OCI-LY7 (cell line): ENCODE measurements around the gene LHPP. TPM values are rescaled to one million over a fixed set of nuclear protein-coding genes. Genes with fewer than 3 reads are reported as not detected.

Experiments
- BruUV-seq: library from RNA; stranded (reverse); fragments of 400-500 nt; replicated peaks from 2 replicates; lab custom pipeline; 2021; lab: Mats Ljungman, UMichigan
- CTCF ChIA-PET: fragments of 300-600 bp; sonication (Branson Sonifier 250); formaldehyde crosslinking; loops from one replicate; lab custom pipeline; 2022; ENCODE audit warnings: antibody characterized with exemption; ENCODE audit not compliant: unreplicated experiment; lab: Charles Lee
- POLR2A ChIA-PET: fragments of 300-600 bp; sonication (Branson Sonifier 250); formaldehyde crosslinking; loops from one replicate; lab custom pipeline; 2022; ENCODE audit warnings: antibody characterized with exemption; lab: Charles Lee
- DNase-seq: peaks from one replicate; pipeline ENCODE4 v3.0.0-alpha.2; 2015; ENCODE audit warnings: low spot score
- H2AFZ ChIP-seq: fragments of 200-600 bp; sonication (generic), shearing (Covaris generic); 2 replicates; pipeline ENCODE4 v1.6.1; 2014; ENCODE audit warnings: mild to moderate bottlenecking, antibody characterized with exemption, low read length, moderate library complexity
- H3K27ac ChIP-seq: fragments of 200-600 bp; sonication (generic); 2 replicates; pipeline ENCODE4 v1.5.1; 2014; ENCODE audit warnings: mixed run types, low read depth, mild to moderate bottlenecking, moderate library complexity, low read length, inconsistent platforms; ENCODE audit not compliant: poor library complexity, severe bottlenecking
- H3K36me3 ChIP-seq: fragments of 200-600 bp; sonication (generic); 2 replicates; pipeline ENCODE4 v1.6.1; 2014; ENCODE audit warnings: mild to moderate bottlenecking, antibody characterized with exemption, low read length, moderate library complexity, mixed read lengths; ENCODE audit not compliant: insufficient read depth
- H3K4me1 ChIP-seq: fragments of 200-600 bp; sonication (generic); 2 replicates; pipeline ENCODE4 v1.5.1; 2014; ENCODE audit warnings: mild to moderate bottlenecking, low read length; ENCODE audit not compliant: insufficient read depth, poor library complexity, severe bottlenecking
- H3K4me2 ChIP-seq: fragments of 200-600 bp; sonication (generic); 2 replicates; pipeline ENCODE4 v1.6.1; 2014; ENCODE audit warnings: mild to moderate bottlenecking, low read length
- H3K4me3 ChIP-seq: fragments of 200-600 bp; sonication (generic); 2 replicates; pipeline ENCODE4 v1.5.1; 2014; ENCODE audit warnings: mild to moderate bottlenecking, low read depth, low read length; ENCODE audit not compliant: poor library complexity, severe bottlenecking
- H3K79me2 ChIP-seq: fragments of 200-600 bp; sonication (generic); 2 replicates; pipeline ENCODE4 v1.6.1; 2016; ENCODE audit warnings: low read depth, mild to moderate bottlenecking, low read length, moderate library complexity, mixed read lengths; ENCODE audit not compliant: insufficient read depth
- H3K9me2 ChIP-seq: fragments of 200-600 bp; sonication (generic); 2 replicates; pipeline ENCODE4 v1.6.1; 2016; ENCODE audit warnings: mild to moderate bottlenecking, low read length, mixed read lengths; ENCODE audit not compliant: insufficient read depth
- H3K9me3 ChIP-seq: fragments of 200-600 bp; sonication (generic); 2 replicates; pipeline ENCODE4 v1.6.1; 2014; ENCODE audit warnings: mild to moderate bottlenecking, mixed run types, low read length, mixed read lengths
- H4K20me1 ChIP-seq: fragments of 200-600 bp; sonication (generic); 2 replicates; pipeline ENCODE4 v1.6.1; 2014; ENCODE audit warnings: mild to moderate bottlenecking, antibody characterized with exemption, low read length, moderate library complexity, mixed read lengths; ENCODE audit not compliant: insufficient read depth
- EZH2phosphoT487 ChIP-seq: fragments of 200-600 bp; sonication (generic); IDR thresholded peaks from 2 replicates; pipeline ENCODE4 v1.6.1; 2018; ENCODE audit warnings: low read depth, borderline replicate concordance, mild to moderate bottlenecking, mixed run types, antibody characterized with exemption, low read length, moderate library complexity, mixed read lengths
- intact Hi-C: fragments of 100-400 bp; cut with micrococcal nuclease; formaldehyde crosslinking; loops from one replicate; pipeline ENCODE4 v1.10.0; 2022; ENCODE audit not compliant: unreplicated experiment
- total RNA-seq, 2 experiments: library from RNA; depleted of rRNA in 1 of 2; stranded (reverse); fragments of >200 nt in 1 of 2; shearing (Covaris generic) in 1 of 2; gene quantifications; 2 replicates each; pipeline ENCODE4 v1.2.3, GENCODE V29; 2014 to 2022
- TF ChIP-seq, protein P1 (sequence below): fragments of 200-600 bp; sonication (generic); conservative IDR thresholded peaks from 2 replicates; pipeline ENCODE4 v1.5.1; 2014; ENCODE audit warnings: mild to moderate bottlenecking, antibody characterized with exemption, low read length, moderate library complexity, mixed read lengths

The LHPP gene
- total RNA-seq, 2 experiments from 2014 or later, result 30.3 to 65.2 TPM

DNA sequence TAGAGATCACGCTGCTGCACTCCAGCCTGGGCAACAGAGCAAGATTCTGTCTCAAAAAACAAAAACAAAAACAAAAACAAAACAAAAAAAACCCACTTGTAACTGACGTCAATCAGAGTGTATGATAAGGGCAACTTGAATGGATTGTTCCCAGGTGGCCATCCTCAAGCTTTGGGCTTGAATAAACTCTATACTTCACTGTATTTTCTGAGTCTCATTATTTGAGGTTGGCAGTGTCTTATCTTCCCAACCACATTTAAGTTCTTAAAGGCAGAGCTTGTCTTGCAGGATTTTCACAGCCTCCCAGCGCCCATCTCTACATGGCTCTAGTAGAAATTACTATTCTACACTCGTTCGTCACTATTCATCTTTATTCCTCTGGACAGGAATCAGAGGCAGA is 37.8 kb upstream of the LHPP start:
- Histone ChIP-seq H3K79me2 (no peaks in the 10 kb centered on the region), H3K4me2 (no peak overlapping the region), H3K27ac (no peak overlapping the region), H4K20me1 (no peaks in the 10 kb centered on the region), H3K36me3 (no peaks in the 10 kb centered on the region), H3K4me1 (no peaks in the 10 kb centered on the region), H3K4me3 (no peak overlapping the region), H3K9me2 (no peaks in the 10 kb centered on the region), H3K9me3 (no peaks in the 10 kb centered on the region), H2AFZ (no peak overlapping the region)
- DNase-seq, result no peak
- intact Hi-C loops, result no loop called here
- no TSS peak for BruUV-seq
- TF ChIP-seq, protein P1, sequence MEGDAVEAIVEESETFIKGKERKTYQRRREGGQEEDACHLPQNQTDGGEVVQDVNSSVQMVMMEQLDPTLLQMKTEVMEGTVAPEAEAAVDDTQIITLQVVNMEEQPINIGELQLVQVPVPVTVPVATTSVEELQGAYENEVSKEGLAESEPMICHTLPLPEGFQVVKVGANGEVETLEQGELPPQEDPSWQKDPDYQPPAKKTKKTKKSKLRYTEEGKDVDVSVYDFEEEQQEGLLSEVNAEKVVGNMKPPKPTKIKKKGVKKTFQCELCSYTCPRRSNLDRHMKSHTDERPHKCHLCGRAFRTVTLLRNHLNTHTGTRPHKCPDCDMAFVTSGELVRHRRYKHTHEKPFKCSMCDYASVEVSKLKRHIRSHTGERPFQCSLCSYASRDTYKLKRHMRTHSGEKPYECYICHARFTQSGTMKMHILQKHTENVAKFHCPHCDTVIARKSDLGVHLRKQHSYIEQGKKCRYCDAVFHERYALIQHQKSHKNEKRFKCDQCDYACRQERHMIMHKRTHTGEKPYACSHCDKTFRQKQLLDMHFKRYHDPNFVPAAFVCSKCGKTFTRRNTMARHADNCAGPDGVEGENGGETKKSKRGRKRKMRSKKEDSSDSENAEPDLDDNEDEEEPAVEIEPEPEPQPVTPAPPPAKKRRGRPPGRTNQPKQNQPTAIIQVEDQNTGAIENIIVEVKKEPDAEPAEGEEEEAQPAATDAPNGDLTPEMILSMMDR, result no peak
- TF ChIP-seq EZH2phosphoT487, result no peak
- ChIA-PET CTCF (no interaction called here), POLR2A (interaction anchor here (0.5 to 1.0 kb wide), 4 partner anchors 9 to 348 kb away, joined by 3 read pairs; no protein-coding TSS in a partner anchor)

DNA sequence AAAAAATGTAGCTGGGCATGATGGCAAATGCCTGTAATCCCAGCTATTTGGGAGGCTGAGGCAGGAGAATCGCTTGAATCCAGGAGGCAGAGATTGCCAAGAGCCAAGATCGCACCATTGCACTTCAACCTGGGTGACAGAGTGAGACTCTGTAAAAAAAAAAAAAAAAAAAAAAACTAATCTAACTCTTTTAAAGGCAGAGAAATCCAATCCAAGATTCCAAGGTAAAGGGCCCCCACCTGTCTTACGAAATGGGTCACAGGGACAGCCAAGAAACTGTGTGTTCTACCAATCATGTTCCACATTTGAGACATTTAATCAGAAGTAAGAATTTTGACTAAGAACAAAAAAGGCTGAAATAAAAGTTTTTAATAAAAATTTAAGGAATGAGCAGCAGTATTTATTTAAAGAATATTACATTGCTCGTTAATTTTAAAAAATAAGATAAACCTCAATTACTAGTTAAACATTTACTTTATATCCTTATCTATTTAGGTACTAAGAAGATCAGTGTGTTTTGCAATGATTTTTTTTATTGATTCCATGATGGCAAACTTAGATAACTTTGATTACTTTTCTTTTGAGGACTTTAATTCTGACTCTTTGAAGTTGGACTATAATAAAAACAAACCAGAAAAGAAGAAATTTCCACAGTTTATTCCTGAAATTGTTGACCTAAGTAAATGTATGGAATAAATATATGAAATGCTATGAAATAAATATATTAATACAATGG is 36.2 kb upstream of the LHPP start:
- H2AFZ ChIP-seq, result no peak overlapping the region
- intact Hi-C loops, result no loop called here
- no peaks in the 10 kb centered on the region for H4K20me1 ChIP-seq
- no peak overlapping the region for H3K27ac ChIP-seq
- ChIA-PET CTCF (no interaction called here), POLR2A (interaction anchor here (0.7 kb wide), 2 partner anchors 151 to 256 kb away, joined by 3 to 6 read pairs; no protein-coding TSS in a partner anchor)
- BruUV-seq, result no TSS peak
- H3K4me2 ChIP-seq, result no peak overlapping the region
- TF ChIP-seq EZH2phosphoT487, result no peak
- TF ChIP-seq, protein P1, result no peak
- H3K9me2 ChIP-seq, result no peaks in the 10 kb centered on the region
- H3K36me3 ChIP-seq, result no peaks in the 10 kb centered on the region
- H3K79me2 ChIP-seq, result no peaks in the 10 kb centered on the region
- no peaks in the 10 kb centered on the region for H3K9me3 ChIP-seq
- H3K4me3 ChIP-seq, result no peak overlapping the region
- no peaks in the 10 kb centered on the region for H3K4me1 ChIP-seq
- no peak for DNase-seq
